ENCODE results near the gene EFTUD2.

GRCh38 chr17:44812263-44812662, 87.0 kb downstream of the EFTUD2 start:
- TF ChIP-seq CTCF (conservative IDR thresholded peaks at IDR 0.05; ENCODE audit: low read depth, low read length) (no peak), MAFK (IDR thresholded peaks at IDR 0.05; ENCODE audit: low read depth, low read length) (no peak), MXI1 (IDR thresholded peaks at IDR 0.05; ENCODE audit: borderline replicate concordance, low read depth, low read length) (no peak), POLR2A (IDR thresholded peaks at IDR 0.05; ENCODE audit: low read depth, low read length) (no peak), CHD1 (IDR thresholded peaks at IDR 0.05; ENCODE audit: low read depth, low read length) (no peak), CEBPB (IDR thresholded peaks at IDR 0.05; ENCODE audit: low read depth, low read length) (peak; percentile 85), SMC3 (IDR thresholded peaks at IDR 0.05; ENCODE audit: low read depth, low read length) (no peak)
- TF ChIP-seq, protein P1, sequence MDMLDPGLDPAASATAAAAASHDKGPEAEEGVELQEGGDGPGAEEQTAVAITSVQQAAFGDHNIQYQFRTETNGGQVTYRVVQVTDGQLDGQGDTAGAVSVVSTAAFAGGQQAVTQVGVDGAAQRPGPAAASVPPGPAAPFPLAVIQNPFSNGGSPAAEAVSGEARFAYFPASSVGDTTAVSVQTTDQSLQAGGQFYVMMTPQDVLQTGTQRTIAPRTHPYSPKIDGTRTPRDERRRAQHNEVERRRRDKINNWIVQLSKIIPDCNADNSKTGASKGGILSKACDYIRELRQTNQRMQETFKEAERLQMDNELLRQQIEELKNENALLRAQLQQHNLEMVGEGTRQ (IDR thresholded peaks at IDR 0.05; ENCODE audit: low read depth, low read length): no peak

Data from IMR-90 (cell line).